Prostate gland (tissue), 2 donors: ENCODE data around the gene PTDSS2. TPM values are rescaled to one million over a fixed set of nuclear protein-coding genes. Genes with fewer than 3 reads are reported as not detected.

Experiments used
- DNase-seq: peaks from one replicate; pipeline ENCODE4 v3.0.0-alpha.2; 2019; ENCODE audit warnings: low spot score
- H3K27ac ChIP-seq, 2 donors: fragments of 200-600 bp; sonication (generic); 2 replicates each; pipeline ENCODE4 v1.5.1; 2017 to 2019
- H3K27me3 ChIP-seq: fragments of 200-600 bp; sonication (generic); replicated peaks from 2 replicates; pipeline ENCODE4 v1.5.1; 2019; ENCODE audit not compliant: insufficient read depth
- H3K36me3 ChIP-seq, 2 donors: fragments of 200-600 bp; sonication (generic); 1 replicate in 1 of 2; 2 replicates in 1 of 2; pipeline versions ENCODE4 v1.5.1 to v1.8.1; 2017 to 2019
- H3K4me1 ChIP-seq: fragments of 200-600 bp; sonication (generic); replicated peaks from 2 replicates; pipeline ENCODE4 v1.5.1; 2019
- H3K4me3 ChIP-seq, 2 donors: fragments of 200-600 bp; sonication (generic); 2 replicates each; pipeline ENCODE4 v1.5.1; 2017 to 2019
- H3K9me3 ChIP-seq: fragments of 200-600 bp; sonication (generic); 2 replicates; pipeline ENCODE4 v1.5.1; 2017
- POLR2A ChIP-seq: fragments of 450-650 bp; IDR thresholded peaks from one replicate; pipeline ENCODE4 v1.6.1; 2016; ENCODE audit warnings: antibody characterized with exemption, mild to moderate bottlenecking
- POLR2AphosphoS5 ChIP-seq: sonication (generic); formaldehyde crosslinking; IDR thresholded peaks from one replicate; pipeline ENCODE4 v1.6.1; 2017; ENCODE audit warnings: antibody characterized with exemption
- WGBS: methylation state at CpG from one replicate; pipeline ENCODE4 v1.1.5; 2018; 5-methylcytosine and 5-hydroxymethylcytosine counted together
- intact Hi-C: fragments of 100-400 bp; cut with DNase I; formaldehyde crosslinking; loops from one replicate; pipeline ENCODE4 v1.14.2; 2022
- total RNA-seq, 2 donors: library from RNA; depleted of rRNA; stranded (reverse); fragments of >200 nt; gene quantifications; one replicate each; pipeline ENCODE4 v1.1.0, GENCODE V29; 2016
- TF ChIP-seq, protein P1 (sequence below), 4 experiments: fragments of 200-600 bp in 2 of 4; fragments of 450-650 bp in 2 of 4; sonication (generic) in 2 of 4; IDR thresholded peaks; 1 replicate in 3 of 4; 2 replicates in 1 of 4; pipeline ENCODE4 v1.5.1; 2016 to 2019; ENCODE audit warnings: antibody characterized with exemption in 4 of 4, mild to moderate bottlenecking in 2 of 4, moderate library complexity in 2 of 4

Gene PTDSS2
- total RNA-seq, 2 donors from 2014 or later = 46.3 to 50.3 TPM

DNA sequence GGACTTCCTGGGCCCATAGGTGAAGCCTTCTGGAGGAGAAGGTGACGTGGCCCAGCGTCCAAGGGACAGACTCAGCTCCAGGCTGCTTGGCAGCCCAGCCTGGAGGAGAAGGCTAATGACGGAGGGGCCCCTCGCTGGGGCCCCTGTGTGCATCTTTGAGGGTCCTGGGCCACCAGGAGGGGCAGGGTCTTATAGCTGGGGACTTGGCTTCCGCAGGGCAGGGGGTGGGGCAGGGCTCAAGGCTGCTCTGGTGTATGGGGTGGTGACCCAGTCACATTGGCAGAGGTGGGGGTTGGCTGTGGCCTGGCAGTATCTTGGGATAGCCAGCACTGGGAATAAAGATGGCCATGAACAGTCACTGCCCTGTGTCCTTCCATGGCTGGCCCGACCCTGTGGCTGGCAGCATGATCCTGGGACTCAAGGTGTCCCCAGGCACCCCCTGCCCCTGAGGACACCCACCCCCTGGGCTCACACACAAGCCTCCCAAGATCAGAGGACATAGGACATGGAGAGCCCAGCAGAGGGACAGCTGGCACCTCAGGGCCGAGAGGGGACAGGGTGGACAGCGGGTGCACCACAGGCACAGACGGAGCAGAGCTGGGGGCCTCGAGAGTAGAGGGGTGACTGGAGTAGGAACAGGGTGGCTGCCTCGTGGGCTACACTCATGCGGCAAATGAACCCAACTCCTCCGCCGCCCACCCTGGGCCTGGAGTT lies 45.4 kb upstream of the PTDSS2 start:
- Histone ChIP-seq H3K36me3 (no peaks in the 10 kb centered on the region), H3K27me3 (no peaks in the 10 kb centered on the region), H3K9me3 (no peaks in the 10 kb centered on the region), H3K4me1 (peaks cover 9% of the 10 kb centered on the region), H3K4me3 (no peak overlapping the region), H3K27ac (no peak overlapping the region)
- TF ChIP-seq POLR2AphosphoS5 (no peak), POLR2A (no peak)
- TF ChIP-seq, protein P1, sequence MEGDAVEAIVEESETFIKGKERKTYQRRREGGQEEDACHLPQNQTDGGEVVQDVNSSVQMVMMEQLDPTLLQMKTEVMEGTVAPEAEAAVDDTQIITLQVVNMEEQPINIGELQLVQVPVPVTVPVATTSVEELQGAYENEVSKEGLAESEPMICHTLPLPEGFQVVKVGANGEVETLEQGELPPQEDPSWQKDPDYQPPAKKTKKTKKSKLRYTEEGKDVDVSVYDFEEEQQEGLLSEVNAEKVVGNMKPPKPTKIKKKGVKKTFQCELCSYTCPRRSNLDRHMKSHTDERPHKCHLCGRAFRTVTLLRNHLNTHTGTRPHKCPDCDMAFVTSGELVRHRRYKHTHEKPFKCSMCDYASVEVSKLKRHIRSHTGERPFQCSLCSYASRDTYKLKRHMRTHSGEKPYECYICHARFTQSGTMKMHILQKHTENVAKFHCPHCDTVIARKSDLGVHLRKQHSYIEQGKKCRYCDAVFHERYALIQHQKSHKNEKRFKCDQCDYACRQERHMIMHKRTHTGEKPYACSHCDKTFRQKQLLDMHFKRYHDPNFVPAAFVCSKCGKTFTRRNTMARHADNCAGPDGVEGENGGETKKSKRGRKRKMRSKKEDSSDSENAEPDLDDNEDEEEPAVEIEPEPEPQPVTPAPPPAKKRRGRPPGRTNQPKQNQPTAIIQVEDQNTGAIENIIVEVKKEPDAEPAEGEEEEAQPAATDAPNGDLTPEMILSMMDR (IDR thresholded peaks at IDR 0.05) = no peak
- intact Hi-C loops = loop anchor here (5.0 kb wide), 2 partner anchors 43 to 103 kb away; partner anchors contain the start of gene RNH1
- 94% methylated on average over 14 of the region's 14 CpGs for WGBS
- DNase-seq = no peak

DNA sequence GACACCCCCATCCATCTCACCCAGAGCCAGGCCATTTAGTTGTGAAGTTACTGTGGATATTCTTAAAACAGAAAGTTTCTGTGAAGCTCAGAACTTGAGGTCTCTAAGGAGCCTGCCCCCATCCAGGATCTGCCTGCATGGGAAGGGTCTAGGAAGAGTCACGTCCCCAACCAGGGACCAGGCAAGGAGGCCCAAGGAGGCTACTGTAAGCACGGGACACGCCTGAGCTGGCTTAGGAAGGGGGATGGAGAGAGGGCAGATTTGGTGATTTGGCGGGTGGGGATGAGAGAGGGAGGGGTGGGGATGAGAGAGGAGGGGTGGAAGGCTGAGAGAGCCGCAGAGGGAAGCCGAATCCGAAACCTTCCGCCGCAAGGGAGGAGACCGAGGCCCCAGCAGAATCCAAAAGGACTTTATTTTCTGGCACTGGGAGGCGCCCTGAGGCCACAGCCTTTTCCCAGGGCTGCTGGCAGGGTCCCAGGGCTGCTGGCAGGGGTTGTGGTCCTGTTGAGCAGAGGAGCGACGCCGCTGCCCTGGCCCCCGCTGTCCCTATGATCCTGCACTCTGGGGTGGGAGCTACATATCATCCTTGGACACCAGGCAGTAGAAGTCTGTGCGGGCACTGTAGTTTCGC lies 44.6 kb upstream of the PTDSS2 start:
- H3K4me3 ChIP-seq = no peak overlapping the region

DNA sequence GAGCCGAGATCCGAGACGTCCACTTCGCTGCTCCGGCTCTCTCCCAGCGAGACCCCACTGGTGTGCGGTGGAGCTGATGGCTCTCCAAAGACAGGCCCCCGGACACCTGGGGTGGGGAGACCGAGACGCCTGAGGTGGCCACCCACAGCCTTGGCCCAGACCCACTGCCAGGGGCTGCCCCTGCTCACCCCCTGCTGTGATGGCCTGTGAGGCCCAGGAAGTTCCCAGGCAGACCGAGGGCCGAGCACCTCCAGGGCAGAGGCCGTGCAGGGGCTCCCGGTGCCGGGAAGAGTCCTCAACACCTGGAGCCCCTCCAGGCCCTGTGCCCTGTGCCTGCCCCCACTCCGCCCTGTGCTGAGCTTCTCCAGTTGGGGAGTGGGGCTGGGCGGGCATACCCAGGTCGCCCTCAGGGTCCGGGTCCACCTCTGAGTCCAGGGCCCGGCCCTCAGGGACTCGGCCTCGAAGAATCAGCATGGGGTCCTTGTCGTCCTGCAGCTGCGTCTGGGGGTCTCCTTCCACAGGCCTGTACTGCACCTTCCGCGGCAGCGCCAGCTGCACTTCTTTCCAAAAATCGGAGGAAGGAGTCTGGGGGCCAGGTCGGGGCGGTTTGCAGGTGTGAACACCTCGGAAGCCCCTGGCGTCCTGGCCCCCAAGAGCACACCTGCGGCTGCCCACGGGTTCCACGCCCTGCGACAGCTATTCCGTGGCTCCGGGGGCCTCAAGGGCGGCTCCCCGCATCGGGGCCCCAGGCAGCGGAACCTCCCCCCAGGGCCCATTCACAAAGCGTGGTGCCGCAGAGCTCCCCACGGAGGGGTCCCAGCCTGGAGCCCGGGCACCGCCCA lies 43.9 kb upstream of the PTDSS2 start:
- Histone ChIP-seq H3K27ac (peak overlapping the region; percentile 53 to 73), H3K36me3 (no peaks in the 10 kb centered on the region), H3K4me3 (peak overlapping the region; percentile 35 to 53), H3K9me3 (no peaks in the 10 kb centered on the region), H3K4me1 (peaks cover 9% of the 10 kb centered on the region), H3K27me3 (no peaks in the 10 kb centered on the region)
- TF ChIP-seq POLR2A (no peak), POLR2AphosphoS5 (no peak)
- TF ChIP-seq, protein P1 (IDR thresholded peaks at IDR 0.05) = no peak
- no peak for DNase-seq
- WGBS = 66% methylated on average over 47 of the region's 47 CpGs
- intact Hi-C loops = loop anchor here (5.0 kb wide), 2 partner anchors 41 to 101 kb away; partner anchors contain the start of gene RNH1

More for the DNA sequence above, 44.6 kb upstream of the PTDSS2 start:
- H3K4me1 ChIP-seq = peaks cover 9% of the 10 kb centered on the region
- intact Hi-C loops = loop anchor here (5.0 kb wide), 2 partner anchors 42 to 102 kb away; partner anchors contain the start of gene RNH1
- WGBS = 63% methylated on average over 17 of the region's 17 CpGs
- no peaks in the 10 kb centered on the region for H3K36me3 ChIP-seq
- no peaks in the 10 kb centered on the region for H3K9me3 ChIP-seq
- no peaks in the 10 kb centered on the region for H3K27me3 ChIP-seq
- H3K27ac ChIP-seq = no peak overlapping the region
- DNase-seq = no peak
- TF ChIP-seq POLR2A = no peak
- TF ChIP-seq, protein P1 (IDR thresholded peaks at IDR 0.05) = no peak

DNA sequence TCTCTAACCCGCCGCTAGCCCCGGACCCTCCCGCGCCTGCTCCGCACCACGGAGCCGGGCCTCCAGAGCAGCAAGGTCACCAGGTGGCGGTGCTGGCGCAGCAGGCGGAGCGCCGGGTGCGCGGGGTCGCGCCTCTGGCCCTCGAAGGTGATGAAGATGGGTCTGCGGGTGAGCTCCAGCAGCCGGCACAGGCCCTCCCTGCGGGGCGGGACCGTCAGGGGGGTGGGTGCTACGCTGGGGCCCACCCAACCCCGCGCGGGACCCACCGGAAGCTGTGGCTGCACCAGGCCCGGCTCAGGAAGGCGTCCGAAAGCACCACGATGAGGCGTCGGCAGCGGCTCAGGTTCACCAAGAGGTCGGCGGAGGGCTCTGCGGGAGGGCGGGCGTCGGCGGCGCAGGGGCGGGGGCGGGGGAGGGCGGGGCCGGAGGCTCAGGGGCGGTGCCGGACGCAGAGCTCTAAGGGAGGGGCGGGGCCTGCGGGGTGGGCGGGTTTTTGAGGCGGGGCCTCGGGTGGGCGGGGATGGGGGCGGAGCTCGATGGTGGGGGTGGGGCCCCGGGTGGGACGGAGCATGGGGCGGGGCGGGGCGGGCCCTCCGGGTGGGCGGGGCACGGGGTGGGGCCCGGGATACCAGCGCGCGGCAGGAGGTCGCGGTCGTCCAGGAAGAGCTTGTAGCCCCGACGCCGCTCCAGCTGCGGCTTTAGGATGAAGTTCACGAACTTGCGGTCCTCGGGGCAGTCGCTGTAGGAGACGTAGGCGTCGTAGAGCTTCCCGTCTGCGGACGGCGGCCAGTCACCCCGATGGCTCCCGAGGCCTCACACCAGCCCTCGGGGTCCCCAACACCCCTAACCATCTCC lies 43.1 kb upstream of the PTDSS2 start:
- TF ChIP-seq POLR2AphosphoS5 = peak; percentile 15
- TF ChIP-seq, protein P1 (IDR thresholded peaks at IDR 0.05) = peak in 2 of 4 experiments; percentile 27 to 33
- TF ChIP-seq POLR2A = peak; percentile 18
- peak overlapping the region; percentile 35 to 53 for H3K4me3 ChIP-seq
- no peaks in the 10 kb centered on the region for H3K9me3 ChIP-seq
- intact Hi-C loops = loop anchor here (5.0 kb wide), 2 partner anchors 40 to 100 kb away; partner anchors contain the start of gene RNH1
- WGBS = 13% methylated on average over 34 of the region's 91 CpGs
- DNase-seq = peak; percentile 61
- H3K27ac ChIP-seq = peak overlapping the region; percentile 53 to 73
- H3K27me3 ChIP-seq = no peaks in the 10 kb centered on the region
- H3K4me1 ChIP-seq = peaks cover 9% of the 10 kb centered on the region
- H3K36me3 ChIP-seq = no peaks in the 10 kb centered on the region
